ENCODE results near the gene PMS1.

PMS1 gene

GRCh38 chr2:189854940-189855339 is 70.7 kb downstream of the PMS1 start:
- H3K4me1 ChIP-seq (ENCODE audit: low read length): no peaks in the 10 kb centered on the region
- no peak overlapping the region for H3K27ac ChIP-seq (ENCODE audit: low read length)

GRCh38 chr2:189858291-189858690 is 74.0 kb downstream of the PMS1 start:
- Histone ChIP-seq H3K36me3 (replicated peaks; ENCODE audit: low read depth, low read length) (peaks cover 28% of the 10 kb centered on the region), H3K27ac (ENCODE audit: low read length) (no peak overlapping the region)

More at GRCh38 chr2:189854940-189855339, 70.7 kb downstream of the PMS1 start:
- Histone ChIP-seq H3K9me3 (ENCODE audit: insufficient read depth, low read length) (no peaks in the 10 kb centered on the region), H3K9ac (ENCODE audit: low read length) (no peak overlapping the region), H3K79me2 (ENCODE audit: low read length) (no peaks in the 10 kb centered on the region), H2AFZ (ENCODE audit: low read depth, low read length) (no peak overlapping the region), H3K27me3 (ENCODE audit: low read depth, low read length) (no peaks in the 10 kb centered on the region), H3K4me2 (ENCODE audit: low read length) (no peak overlapping the region), H3K4me3 (ENCODE audit: low read length) (no peak overlapping the region), H3K36me3 (replicated peaks; ENCODE audit: low read depth, low read length) (peaks cover 21% of the 10 kb centered on the region), H4K20me1 (ENCODE audit: insufficient read depth, low read length) (no peaks in the 10 kb centered on the region)
- TF ChIP-seq, protein P1, sequence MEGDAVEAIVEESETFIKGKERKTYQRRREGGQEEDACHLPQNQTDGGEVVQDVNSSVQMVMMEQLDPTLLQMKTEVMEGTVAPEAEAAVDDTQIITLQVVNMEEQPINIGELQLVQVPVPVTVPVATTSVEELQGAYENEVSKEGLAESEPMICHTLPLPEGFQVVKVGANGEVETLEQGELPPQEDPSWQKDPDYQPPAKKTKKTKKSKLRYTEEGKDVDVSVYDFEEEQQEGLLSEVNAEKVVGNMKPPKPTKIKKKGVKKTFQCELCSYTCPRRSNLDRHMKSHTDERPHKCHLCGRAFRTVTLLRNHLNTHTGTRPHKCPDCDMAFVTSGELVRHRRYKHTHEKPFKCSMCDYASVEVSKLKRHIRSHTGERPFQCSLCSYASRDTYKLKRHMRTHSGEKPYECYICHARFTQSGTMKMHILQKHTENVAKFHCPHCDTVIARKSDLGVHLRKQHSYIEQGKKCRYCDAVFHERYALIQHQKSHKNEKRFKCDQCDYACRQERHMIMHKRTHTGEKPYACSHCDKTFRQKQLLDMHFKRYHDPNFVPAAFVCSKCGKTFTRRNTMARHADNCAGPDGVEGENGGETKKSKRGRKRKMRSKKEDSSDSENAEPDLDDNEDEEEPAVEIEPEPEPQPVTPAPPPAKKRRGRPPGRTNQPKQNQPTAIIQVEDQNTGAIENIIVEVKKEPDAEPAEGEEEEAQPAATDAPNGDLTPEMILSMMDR (IDR thresholded peaks at IDR 0.05; ENCODE audit: low read depth, low read length): no peak
- no peak for TF ChIP-seq EZH2phosphoT487 (IDR thresholded peaks at IDR 0.05; ENCODE audit: low read depth)

DNA sequence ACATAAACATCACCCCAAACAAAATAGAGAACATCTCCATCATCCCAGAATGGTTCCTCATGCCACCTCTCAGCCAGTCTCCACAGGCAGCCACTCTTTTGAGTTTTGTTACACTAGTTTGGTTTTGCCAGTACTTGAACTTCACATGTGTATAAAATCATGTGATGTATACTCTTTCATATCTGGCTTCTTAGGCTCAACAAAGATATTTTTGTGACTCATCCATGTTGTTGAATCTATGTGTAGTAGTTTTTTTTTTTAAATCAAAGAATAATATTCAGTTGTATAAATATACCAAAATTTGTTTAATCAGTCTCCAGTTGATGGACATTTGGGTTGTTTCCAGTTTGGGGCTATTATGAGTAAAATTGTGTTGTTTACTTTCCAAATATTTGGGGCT is 75.9 kb downstream of the PMS1 start:
- H3K27me3 ChIP-seq (ENCODE audit: low read depth, low read length): no peaks in the 10 kb centered on the region
- no peak for TF ChIP-seq EZH2phosphoT487 (IDR thresholded peaks at IDR 0.05; ENCODE audit: low read depth)
- TF ChIP-seq, protein P1 (IDR thresholded peaks at IDR 0.05; ENCODE audit: low read depth, low read length): no peak
- H3K4me3 ChIP-seq (ENCODE audit: low read length): no peak overlapping the region

More at GRCh38 chr2:189858291-189858690, 74.0 kb downstream of the PMS1 start:
- TF ChIP-seq EZH2phosphoT487 (IDR thresholded peaks at IDR 0.05; ENCODE audit: low read depth): no peak
- TF ChIP-seq, protein P1 (IDR thresholded peaks at IDR 0.05; ENCODE audit: low read depth, low read length): no peak
- Histone ChIP-seq H3K4me3 (ENCODE audit: low read length) (no peak overlapping the region), H3K9me3 (ENCODE audit: insufficient read depth, low read length) (no peaks in the 10 kb centered on the region), H2AFZ (ENCODE audit: low read depth, low read length) (no peak overlapping the region), H3K27me3 (ENCODE audit: low read depth, low read length) (no peaks in the 10 kb centered on the region), H3K4me2 (ENCODE audit: low read length) (no peak overlapping the region), H3K9ac (ENCODE audit: low read length) (no peak overlapping the region), H3K4me1 (ENCODE audit: low read length) (no peaks in the 10 kb centered on the region), H3K79me2 (ENCODE audit: low read length) (no peaks in the 10 kb centered on the region), H4K20me1 (ENCODE audit: insufficient read depth, low read length) (no peaks in the 10 kb centered on the region)

GRCh38 chr2:189862751-189863150 is 78.5 kb downstream of the PMS1 start:
- no peaks in the 10 kb centered on the region for H3K4me1 ChIP-seq (ENCODE audit: low read length)
- H3K9me3 ChIP-seq (ENCODE audit: insufficient read depth, low read length): no peaks in the 10 kb centered on the region
- no peak overlapping the region for H2AFZ ChIP-seq (ENCODE audit: low read depth, low read length)
- H3K36me3 ChIP-seq (replicated peaks; ENCODE audit: low read depth, low read length): peaks cover 37% of the 10 kb centered on the region
- H3K9ac ChIP-seq (ENCODE audit: low read length): no peak overlapping the region
- H3K79me2 ChIP-seq (ENCODE audit: low read length): no peaks in the 10 kb centered on the region
- H4K20me1 ChIP-seq (ENCODE audit: insufficient read depth, low read length): no peaks in the 10 kb centered on the region
- H3K4me2 ChIP-seq (ENCODE audit: low read length): no peak overlapping the region
- no peak overlapping the region for H3K27ac ChIP-seq (ENCODE audit: low read length)
- no peak for TF ChIP-seq EZH2phosphoT487 (IDR thresholded peaks at IDR 0.05; ENCODE audit: low read depth)
- TF ChIP-seq, protein P1 (IDR thresholded peaks at IDR 0.05; ENCODE audit: low read depth, low read length): no peak
- no peaks in the 10 kb centered on the region for H3K27me3 ChIP-seq (ENCODE audit: low read depth, low read length)
- no peak overlapping the region for H3K4me3 ChIP-seq (ENCODE audit: low read length)

More for the DNA sequence above, 75.9 kb downstream of the PMS1 start:
- Histone ChIP-seq H3K9ac (ENCODE audit: low read length) (no peak overlapping the region), H2AFZ (ENCODE audit: low read depth, low read length) (no peak overlapping the region), H3K4me1 (ENCODE audit: low read length) (no peaks in the 10 kb centered on the region), H3K9me3 (ENCODE audit: insufficient read depth, low read length) (no peaks in the 10 kb centered on the region), H3K36me3 (replicated peaks; ENCODE audit: low read depth, low read length) (peaks cover 27% of the 10 kb centered on the region), H3K79me2 (ENCODE audit: low read length) (no peaks in the 10 kb centered on the region), H3K4me2 (ENCODE audit: low read length) (no peak overlapping the region), H3K27ac (ENCODE audit: low read length) (no peak overlapping the region), H4K20me1 (ENCODE audit: insufficient read depth, low read length) (no peaks in the 10 kb centered on the region)

Measured in OCI-LY3 (cell line).